ENCODE measurements around the gene TRIM67.
A peak's percentile ranks its signal among the peaks of the same experiment; 100 is the strongest.

TRIM67 gene

DNA sequence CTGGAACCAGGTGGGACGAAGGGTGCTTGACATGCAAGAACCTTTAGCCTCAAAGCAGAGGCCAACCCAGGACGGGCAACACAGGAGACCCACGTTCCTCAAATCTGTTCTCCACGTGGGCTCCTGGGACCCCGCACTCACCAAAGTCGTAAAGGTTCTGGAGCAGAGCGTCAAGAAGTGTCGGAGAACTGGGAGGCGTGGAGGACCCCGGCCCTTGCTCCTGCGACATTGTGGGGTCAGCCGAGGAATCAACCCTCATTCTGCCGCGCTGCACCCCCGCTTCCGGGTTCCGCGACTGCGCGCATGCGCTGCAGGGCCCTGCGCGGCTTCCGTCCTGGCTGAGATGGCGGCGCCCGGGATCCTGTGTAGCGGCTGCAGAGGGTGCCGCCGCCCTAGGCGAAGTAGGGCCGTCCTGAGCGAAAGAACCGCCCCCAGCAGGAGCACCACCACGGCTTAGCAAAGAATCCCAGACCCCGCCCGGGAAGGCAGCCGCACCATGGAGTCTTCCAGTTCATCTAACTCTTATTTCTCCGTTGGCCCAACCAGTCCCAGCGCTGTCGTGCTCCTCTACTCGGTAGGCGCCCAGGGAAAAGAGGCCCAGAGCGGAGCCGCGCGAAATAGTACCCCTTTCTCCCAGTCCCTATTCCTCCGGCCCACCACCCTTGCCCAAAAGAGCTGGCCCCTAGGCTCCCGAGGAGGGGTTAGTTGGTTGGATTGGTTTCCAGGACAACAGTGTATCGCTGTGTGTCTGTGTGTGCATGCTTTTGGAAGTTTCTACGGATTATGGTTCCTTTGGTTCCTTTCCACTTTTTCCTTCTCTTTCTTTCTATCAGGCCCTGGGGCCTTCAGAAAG, 79.3 kb downstream of the TRIM67 start, which contains the start of gene GNPAT:
Gene GNPAT, plus strand, starts transcription at position 330 of the 853 bp plus-strand sequence. Its CDS starts 167 bp downstream, at position 497.
- H3K36me3 ChIP-seq (ENCODE audit: control insufficient read depth, insufficient read depth, low read length, severe bottlenecking) = peaks cover 18% of the 10 kb centered on the region
- peaks cover 43% of the 10 kb centered on the region for H3K4me1 ChIP-seq (ENCODE audit: control insufficient read depth, insufficient read depth, low read length)
- no peaks in the 10 kb centered on the region for H3K9me3 ChIP-seq (ENCODE audit: control insufficient read depth, low read length)
- peak; percentile 96 for DNase-seq (ENCODE audit: low read depth)
- H3K4me3 ChIP-seq (ENCODE audit: low read length) = peak within 1 kb of the TSS; percentile 94
- peak within 1 kb of the TSS; percentile 98 for H3K9ac ChIP-seq (ENCODE audit: low read length)
- no peaks in the 10 kb centered on the region for H3K27me3 ChIP-seq (replicated peaks; ENCODE audit: control insufficient read depth, insufficient read depth, low read length)

- Histone ChIP-seq H3K36me3 (ENCODE audit: control insufficient read depth, insufficient read depth, low read length, severe bottlenecking) (peaks cover 18% of the 10 kb centered on the region), H3K4me3 (ENCODE audit: low read length) (peak overlapping the region; percentile 94), H3K4me1 (ENCODE audit: control insufficient read depth, insufficient read depth, low read length) (peaks cover 37% of the 10 kb centered on the region), H3K9me3 (ENCODE audit: control insufficient read depth, low read length) (no peaks in the 10 kb centered on the region), H3K27me3 (replicated peaks; ENCODE audit: control insufficient read depth, insufficient read depth, low read length) (no peaks in the 10 kb centered on the region), H3K9ac (ENCODE audit: low read length) (peak overlapping the region; percentile 98)
- DNase-seq (ENCODE audit: low read depth) = peak; percentile 48
Measured at GRCh38 chr1:231241750-231242149, 79.9 kb downstream of the TRIM67 start.

- H3K36me3 ChIP-seq (ENCODE audit: control insufficient read depth, insufficient read depth, low read length, severe bottlenecking) = peaks cover 10% of the 10 kb centered on the region
- DNase-seq (ENCODE audit: low read depth) = peak; percentile 29
- peak overlapping the region; percentile 94 for H3K4me3 ChIP-seq (ENCODE audit: low read length)
- peak overlapping the region; percentile 98 for H3K9ac ChIP-seq (ENCODE audit: low read length)
- no peaks in the 10 kb centered on the region for H3K27me3 ChIP-seq (replicated peaks; ENCODE audit: control insufficient read depth, insufficient read depth, low read length)
- peaks cover 31% of the 10 kb centered on the region for H3K4me1 ChIP-seq (ENCODE audit: control insufficient read depth, insufficient read depth, low read length)
- H3K9me3 ChIP-seq (ENCODE audit: control insufficient read depth, low read length) = no peaks in the 10 kb centered on the region
Measured at GRCh38 chr1:231242516-231243198, 80.8 kb downstream of the TRIM67 start.

- H3K27me3 ChIP-seq (replicated peaks; ENCODE audit: control insufficient read depth, insufficient read depth, low read length) = no peaks in the 10 kb centered on the region
- H3K4me1 ChIP-seq (ENCODE audit: control insufficient read depth, insufficient read depth, low read length) = no peaks in the 10 kb centered on the region
- no peak overlapping the region for H3K9ac ChIP-seq (ENCODE audit: low read length)
- DNase-seq (ENCODE audit: low read depth) = no peak
- peaks cover 3% of the 10 kb centered on the region for H3K9me3 ChIP-seq (ENCODE audit: control insufficient read depth, low read length)
- peaks cover 26% of the 10 kb centered on the region for H3K36me3 ChIP-seq (ENCODE audit: control insufficient read depth, insufficient read depth, low read length, severe bottlenecking)
- H3K4me3 ChIP-seq (ENCODE audit: low read length) = no peak overlapping the region
Measured at GRCh38 chr1:231248778-231249177, 86.9 kb downstream of the TRIM67 start.

DNA sequence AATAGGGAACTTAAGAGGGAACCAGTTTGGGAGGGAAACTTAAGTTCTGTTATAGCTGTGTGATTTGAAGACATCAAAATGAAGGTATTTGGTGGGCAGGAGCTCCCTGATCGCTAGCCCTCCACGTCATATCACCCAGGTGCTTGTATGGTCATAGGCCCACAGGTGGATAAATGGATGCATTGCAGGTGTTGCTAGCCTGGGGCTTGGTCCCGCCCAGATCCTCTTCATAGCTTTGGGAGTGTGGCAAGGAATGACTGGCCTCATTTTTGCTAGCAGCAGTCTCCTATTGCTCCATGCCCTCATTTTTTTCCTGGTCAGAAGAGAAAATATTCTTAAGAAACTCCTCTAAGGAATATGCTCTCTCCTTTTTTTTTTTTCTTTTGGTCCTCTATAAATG, 90.5 kb downstream of the TRIM67 start:
- DNase-seq (ENCODE audit: low read depth) = no peak
- peaks cover 55% of the 10 kb centered on the region for H3K36me3 ChIP-seq (ENCODE audit: control insufficient read depth, insufficient read depth, low read length, severe bottlenecking)
- H3K4me1 ChIP-seq (ENCODE audit: control insufficient read depth, insufficient read depth, low read length) = no peaks in the 10 kb centered on the region
- H3K9ac ChIP-seq (ENCODE audit: low read length) = no peak overlapping the region
- peaks cover 30% of the 10 kb centered on the region for H3K9me3 ChIP-seq (ENCODE audit: control insufficient read depth, low read length)
- no peak overlapping the region for H3K4me3 ChIP-seq (ENCODE audit: low read length)
- no peaks in the 10 kb centered on the region for H3K27me3 ChIP-seq (replicated peaks; ENCODE audit: control insufficient read depth, insufficient read depth, low read length)

DNA sequence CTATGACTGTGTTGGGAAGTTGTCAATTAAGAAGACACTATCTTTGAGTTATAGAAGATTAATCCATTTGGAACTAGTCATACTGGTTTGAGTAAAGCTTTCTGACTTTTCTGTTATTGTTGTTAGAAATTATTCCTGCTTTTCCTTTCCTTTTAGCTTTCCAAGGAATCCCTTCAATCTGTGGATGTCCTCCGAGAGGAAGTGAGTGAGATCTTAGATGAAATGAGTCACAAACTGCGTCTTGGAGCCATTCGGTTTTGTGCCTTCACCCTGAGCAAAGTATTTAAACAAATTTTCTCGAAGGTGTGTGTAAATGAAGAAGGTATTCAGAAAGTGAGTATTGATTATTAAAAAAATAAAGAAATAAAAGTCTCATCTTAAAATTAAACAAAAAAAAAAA, 98.5 kb downstream of the TRIM67 start:
- H3K4me1 ChIP-seq (ENCODE audit: control insufficient read depth, insufficient read depth, low read length) = no peaks in the 10 kb centered on the region
- peak overlapping the region; percentile 54 for H3K4me3 ChIP-seq (ENCODE audit: low read length)
- no peak for DNase-seq (ENCODE audit: low read depth)
- H3K9ac ChIP-seq (ENCODE audit: low read length) = no peak overlapping the region
- H3K9me3 ChIP-seq (ENCODE audit: control insufficient read depth, low read length) = peaks cover 87% of the 10 kb centered on the region
- H3K27me3 ChIP-seq (replicated peaks; ENCODE audit: control insufficient read depth, insufficient read depth, low read length) = no peaks in the 10 kb centered on the region
- H3K36me3 ChIP-seq (ENCODE audit: control insufficient read depth, insufficient read depth, low read length, severe bottlenecking) = peaks cover 94% of the 10 kb centered on the region

DNA sequence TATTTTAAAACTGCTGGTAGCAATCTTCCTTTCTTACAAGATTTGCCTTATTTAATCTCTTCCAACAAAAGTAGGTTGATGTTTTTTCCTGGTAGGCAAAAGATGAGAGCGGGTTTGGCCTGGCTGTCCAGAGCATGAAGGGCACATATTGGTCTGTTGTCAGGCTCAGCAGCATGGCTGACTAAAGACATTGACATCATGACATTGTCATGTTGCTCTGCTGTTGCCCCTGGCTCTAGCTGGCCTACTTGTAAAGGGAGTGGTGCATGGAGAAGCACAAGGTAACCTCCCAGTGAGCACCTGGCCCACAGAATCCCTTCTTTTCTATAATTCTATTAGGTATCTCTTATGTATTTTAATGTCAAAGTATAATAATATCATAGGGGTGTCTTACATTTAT, 102.8 kb downstream of the TRIM67 start:
- H3K4me3 ChIP-seq (ENCODE audit: low read length) = no peak overlapping the region

DNA sequence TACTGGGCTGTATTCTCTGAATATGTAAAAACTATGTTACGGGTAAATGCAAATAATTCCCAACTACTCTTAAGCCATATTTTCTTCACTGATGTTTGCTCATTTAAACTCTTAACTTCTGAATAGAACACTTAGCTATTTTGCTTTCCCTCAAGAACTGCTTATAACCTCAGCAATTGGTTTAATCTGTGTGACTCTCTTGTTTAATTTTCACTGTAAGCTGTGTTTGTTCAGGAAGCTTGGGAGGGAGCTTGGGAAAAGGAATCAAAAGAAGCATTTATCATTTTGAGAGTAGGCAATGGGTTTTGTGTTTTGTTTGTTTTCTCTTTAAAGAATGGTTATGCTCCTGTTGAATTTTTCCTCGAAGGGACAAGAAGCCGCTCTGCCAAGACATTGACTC, 103.5 kb downstream of the TRIM67 start:
- Histone ChIP-seq H3K4me1 (ENCODE audit: control insufficient read depth, insufficient read depth, low read length) (peaks cover 11% of the 10 kb centered on the region), H3K27me3 (replicated peaks; ENCODE audit: control insufficient read depth, insufficient read depth, low read length) (no peaks in the 10 kb centered on the region), H3K36me3 (ENCODE audit: control insufficient read depth, insufficient read depth, low read length, severe bottlenecking) (peaks cover 86% of the 10 kb centered on the region), H3K4me3 (ENCODE audit: low read length) (no peak overlapping the region), H3K9ac (ENCODE audit: low read length) (no peak overlapping the region), H3K9me3 (ENCODE audit: control insufficient read depth, low read length) (peaks cover 44% of the 10 kb centered on the region)
- no peak for DNase-seq (ENCODE audit: low read depth)

More for the DNA sequence above, 102.8 kb downstream of the TRIM67 start:
- Histone ChIP-seq H3K4me1 (ENCODE audit: control insufficient read depth, insufficient read depth, low read length) (peaks cover 11% of the 10 kb centered on the region), H3K9me3 (ENCODE audit: control insufficient read depth, low read length) (peaks cover 51% of the 10 kb centered on the region), H3K27me3 (replicated peaks; ENCODE audit: control insufficient read depth, insufficient read depth, low read length) (no peaks in the 10 kb centered on the region), H3K9ac (ENCODE audit: low read length) (no peak overlapping the region), H3K36me3 (ENCODE audit: control insufficient read depth, insufficient read depth, low read length, severe bottlenecking) (peaks cover 86% of the 10 kb centered on the region)
- DNase-seq (ENCODE audit: low read depth) = no peak

DNA sequence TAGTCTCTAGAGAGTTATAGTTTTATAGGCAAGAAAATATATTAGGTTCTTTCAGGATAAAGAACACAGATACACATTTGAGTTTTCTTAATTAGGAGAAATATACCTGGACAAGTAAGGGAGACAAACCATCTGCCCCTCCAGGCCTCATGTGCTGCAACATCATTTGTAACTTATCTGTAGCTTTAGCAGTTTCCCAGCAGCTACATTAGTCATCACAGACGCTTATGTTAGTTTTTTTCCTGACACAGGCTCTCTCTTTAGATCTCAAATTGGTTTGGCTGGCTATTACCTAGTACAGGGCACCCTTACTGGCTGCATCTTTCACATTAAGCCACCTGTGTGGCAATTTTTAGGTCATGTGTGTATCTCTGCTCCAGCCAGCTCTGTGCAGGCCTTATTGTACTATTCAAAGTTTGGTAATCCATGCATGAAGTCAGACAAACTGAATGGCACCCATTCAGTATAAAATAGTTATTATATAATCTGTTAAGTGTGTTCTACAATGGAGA, 105.0 kb downstream of the TRIM67 start:
- Histone ChIP-seq H3K4me1 (ENCODE audit: control insufficient read depth, insufficient read depth, low read length) (peaks cover 11% of the 10 kb centered on the region), H3K9me3 (ENCODE audit: control insufficient read depth, low read length) (peaks cover 29% of the 10 kb centered on the region), H3K27me3 (replicated peaks; ENCODE audit: control insufficient read depth, insufficient read depth, low read length) (no peaks in the 10 kb centered on the region), H3K4me3 (ENCODE audit: low read length) (no peak overlapping the region), H3K36me3 (ENCODE audit: control insufficient read depth, insufficient read depth, low read length, severe bottlenecking) (peaks cover 83% of the 10 kb centered on the region), H3K9ac (ENCODE audit: low read length) (no peak overlapping the region)
- DNase-seq (ENCODE audit: low read depth) = peak; percentile 25

Measured in adipocyte (in vitro differentiated cells).